HG02973 (cell line): ENCODE measurements around the gene SCAF1.

Source experiments
- ATAC-seq: cut with Tn5 transposase; IDR thresholded peaks from one replicate; pipeline ENCODE4 v1.9.1; 2021; ENCODE audit warnings: moderate library complexity; ENCODE audit not compliant: unreplicated experiment

SCAF1 gene, protein sequence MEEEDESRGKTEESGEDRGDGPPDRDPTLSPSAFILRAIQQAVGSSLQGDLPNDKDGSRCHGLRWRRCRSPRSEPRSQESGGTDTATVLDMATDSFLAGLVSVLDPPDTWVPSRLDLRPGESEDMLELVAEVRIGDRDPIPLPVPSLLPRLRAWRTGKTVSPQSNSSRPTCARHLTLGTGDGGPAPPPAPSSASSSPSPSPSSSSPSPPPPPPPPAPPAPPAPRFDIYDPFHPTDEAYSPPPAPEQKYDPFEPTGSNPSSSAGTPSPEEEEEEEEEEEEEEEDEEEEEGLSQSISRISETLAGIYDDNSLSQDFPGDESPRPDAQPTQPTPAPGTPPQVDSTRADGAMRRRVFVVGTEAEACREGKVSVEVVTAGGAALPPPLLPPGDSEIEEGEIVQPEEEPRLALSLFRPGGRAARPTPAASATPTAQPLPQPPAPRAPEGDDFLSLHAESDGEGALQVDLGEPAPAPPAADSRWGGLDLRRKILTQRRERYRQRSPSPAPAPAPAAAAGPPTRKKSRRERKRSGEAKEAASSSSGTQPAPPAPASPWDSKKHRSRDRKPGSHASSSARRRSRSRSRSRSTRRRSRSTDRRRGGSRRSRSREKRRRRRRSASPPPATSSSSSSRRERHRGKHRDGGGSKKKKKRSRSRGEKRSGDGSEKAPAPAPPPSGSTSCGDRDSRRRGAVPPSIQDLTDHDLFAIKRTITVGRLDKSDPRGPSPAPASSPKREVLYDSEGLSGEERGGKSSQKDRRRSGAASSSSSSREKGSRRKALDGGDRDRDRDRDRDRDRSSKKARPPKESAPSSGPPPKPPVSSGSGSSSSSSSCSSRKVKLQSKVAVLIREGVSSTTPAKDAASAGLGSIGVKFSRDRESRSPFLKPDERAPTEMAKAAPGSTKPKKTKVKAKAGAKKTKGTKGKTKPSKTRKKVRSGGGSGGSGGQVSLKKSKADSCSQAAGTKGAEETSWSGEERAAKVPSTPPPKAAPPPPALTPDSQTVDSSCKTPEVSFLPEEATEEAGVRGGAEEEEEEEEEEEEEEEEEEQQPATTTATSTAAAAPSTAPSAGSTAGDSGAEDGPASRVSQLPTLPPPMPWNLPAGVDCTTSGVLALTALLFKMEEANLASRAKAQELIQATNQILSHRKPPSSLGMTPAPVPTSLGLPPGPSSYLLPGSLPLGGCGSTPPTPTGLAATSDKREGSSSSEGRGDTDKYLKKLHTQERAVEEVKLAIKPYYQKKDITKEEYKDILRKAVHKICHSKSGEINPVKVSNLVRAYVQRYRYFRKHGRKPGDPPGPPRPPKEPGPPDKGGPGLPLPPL

GRCh38 chr19:49641688-49642491 lies at the start of gene SCAF1:
Gene SCAF1, plus strand, starts transcription at chr19:49642209. Its CDS starts 2,818 bp downstream, at chr19:49645027.
- ATAC-seq = peak; percentile 51

DNA sequence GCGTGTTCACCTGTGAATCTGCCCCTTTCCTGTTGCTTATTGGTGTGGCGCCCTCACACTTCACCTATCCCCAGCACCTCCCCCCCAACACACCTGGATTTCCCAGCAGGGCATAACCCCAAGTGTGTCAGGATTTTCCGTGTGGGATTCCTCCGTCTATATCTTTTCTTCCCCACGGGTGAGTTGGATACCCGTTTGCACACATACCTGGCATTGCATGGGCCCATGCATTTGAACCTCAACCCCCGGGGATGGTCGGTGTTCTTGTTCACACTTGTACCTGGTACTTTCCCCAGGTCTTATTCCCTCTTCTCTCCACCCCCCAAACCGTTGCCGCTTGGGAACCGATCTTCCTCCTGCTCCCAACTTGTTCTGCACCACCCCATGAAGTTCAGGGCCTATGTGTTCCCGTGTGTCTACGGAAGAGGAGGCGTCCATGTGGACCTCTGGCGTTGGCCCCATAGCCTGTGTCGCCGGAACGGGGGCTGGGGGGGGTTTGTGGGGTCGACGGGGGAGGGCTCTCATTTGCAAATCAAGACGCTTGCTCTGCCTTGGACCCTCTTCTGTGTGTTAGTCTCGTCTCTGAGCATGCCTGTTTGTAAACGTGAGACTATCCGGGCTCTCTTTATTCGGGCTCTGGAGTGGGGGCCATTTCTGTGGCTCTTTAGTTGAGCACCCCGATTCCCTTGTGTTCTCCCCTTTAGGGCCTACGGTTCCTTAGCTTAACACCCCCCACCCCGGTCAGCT lies 49.4 kb upstream of the SCAF1 start:
- ATAC-seq = no peak

GRCh38 chr19:49593233-49594113 lies 48.5 kb upstream of the SCAF1 start:
- ATAC-seq = no peak

- ATAC-seq = no peak
These were observed 47.6 kb upstream of the SCAF1 start for GRCh38 chr19:49594157-49594992.

GRCh38 chr19:49594993-49595818 lies 46.8 kb upstream of the SCAF1 start:
- ATAC-seq = no peak

DNA sequence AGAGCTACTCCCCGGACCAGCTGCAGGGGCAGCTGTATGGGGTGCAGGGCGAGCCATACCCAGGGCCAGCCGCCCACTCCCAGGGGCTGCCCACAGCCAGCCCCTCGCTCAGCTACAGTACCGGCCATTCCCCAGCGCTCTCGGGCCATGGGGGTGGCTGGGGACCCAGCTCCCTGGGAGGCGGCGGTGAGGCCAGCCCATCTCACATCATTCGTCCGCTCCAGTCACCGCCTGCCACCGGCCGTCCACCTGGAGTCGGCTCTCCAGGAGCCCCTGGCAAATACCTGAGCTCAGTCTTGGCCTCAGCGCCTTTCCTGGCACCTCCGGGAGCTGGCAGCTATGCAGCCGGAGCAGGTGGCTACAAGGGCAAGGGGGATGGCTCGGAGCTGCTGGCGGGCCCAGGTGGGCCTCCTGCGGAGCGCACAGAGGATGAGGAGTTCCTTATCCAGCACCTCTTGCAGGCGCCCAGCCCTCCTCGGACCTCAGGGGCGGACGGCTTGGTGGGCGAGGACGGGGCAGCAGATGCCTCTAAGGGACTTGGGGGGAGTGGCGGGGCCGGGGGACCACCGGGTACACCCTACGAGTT lies 46.1 kb upstream of the SCAF1 start:
- ATAC-seq = no peak

DNA sequence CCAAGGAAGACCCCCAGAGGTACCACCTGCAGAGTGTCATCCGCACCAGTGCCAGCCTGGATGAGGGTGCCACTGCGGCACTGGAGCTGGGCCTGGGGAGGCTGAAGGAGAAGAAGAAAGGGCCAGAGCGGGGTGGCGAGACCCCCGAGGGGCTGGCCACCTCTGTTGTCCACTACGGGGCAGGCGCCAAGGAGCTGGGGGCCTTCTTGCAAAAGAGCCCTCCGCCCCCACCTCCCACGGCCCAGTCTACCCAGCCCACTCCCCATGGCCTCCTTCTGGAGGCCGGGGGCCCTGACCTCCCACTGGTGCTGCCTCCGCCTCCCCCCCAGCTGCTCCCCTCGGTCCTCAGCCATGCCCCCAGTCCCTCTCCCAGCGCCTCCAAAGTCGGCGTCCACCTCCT lies 45.6 kb upstream of the SCAF1 start:
- ATAC-seq = no peak

DNA sequence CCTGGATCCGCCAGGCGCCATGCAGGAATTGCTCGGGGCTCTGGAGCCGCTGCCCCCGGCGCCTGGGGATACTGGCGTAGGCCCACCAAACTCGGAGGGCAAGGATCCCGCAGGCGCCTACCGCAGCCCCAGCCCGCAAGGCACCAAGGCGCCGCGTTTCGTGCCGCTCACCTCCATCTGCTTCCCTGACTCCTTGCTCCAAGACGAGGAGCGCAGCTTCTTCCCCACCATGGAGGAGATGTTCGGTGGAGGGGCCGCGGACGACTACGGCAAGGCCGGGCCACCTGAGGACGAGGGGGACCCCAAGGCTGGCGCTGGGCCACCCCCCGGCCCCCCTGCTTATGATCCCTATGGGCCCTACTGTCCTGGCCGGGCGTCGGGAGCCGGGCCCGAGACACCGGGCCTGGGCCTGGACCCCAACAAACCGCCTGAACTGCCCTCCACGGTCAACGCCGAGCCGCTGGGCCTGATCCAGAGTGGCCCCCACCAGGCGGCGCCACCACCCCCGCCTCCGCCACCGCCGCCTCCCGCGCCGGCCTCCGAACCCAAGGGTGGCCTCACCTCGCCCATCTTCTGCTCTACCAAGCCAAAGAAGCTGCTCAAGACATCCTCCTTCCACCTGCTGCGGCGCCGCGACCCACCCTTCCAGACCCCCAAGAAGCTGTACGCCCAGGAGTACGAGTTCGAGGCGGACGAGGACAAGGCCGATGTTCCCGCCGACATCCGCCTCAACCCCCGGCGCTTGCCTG lies 44.9 kb upstream of the SCAF1 start:
- no peak for ATAC-seq

GRCh38 chr19:49597703-49597974 lies 44.4 kb upstream of the SCAF1 start:
- ATAC-seq = no peak

GRCh38 chr19:49599378-49600295 lies 42.4 kb upstream of the SCAF1 start:
- no peak for ATAC-seq

GRCh38 chr19:49601482-49602038 lies 40.4 kb upstream of the SCAF1 start:
- no peak for ATAC-seq

DNA sequence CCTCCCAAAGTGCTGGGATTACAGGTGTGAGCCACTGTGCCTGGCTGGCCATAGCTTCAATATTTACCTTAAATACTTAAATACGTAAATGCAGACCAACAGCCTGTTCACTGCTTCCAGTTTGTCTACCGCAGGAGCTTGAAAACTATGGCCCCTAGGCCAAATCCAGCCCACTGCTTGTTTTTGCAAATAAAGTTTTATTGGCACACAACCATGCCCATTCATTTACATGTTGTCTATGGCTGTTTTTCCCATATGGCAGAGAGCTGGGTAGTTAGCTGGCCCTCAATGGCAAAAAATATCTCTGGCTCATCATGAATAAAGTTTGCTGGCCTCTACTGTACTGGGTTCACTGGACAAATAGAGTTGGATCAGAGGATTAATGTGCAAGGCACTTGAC lies 39.2 kb upstream of the SCAF1 start:
- no peak for ATAC-seq

GRCh38 chr19:49605605-49606004 lies 36.4 kb upstream of the SCAF1 start:
- ATAC-seq = no peak

DNA sequence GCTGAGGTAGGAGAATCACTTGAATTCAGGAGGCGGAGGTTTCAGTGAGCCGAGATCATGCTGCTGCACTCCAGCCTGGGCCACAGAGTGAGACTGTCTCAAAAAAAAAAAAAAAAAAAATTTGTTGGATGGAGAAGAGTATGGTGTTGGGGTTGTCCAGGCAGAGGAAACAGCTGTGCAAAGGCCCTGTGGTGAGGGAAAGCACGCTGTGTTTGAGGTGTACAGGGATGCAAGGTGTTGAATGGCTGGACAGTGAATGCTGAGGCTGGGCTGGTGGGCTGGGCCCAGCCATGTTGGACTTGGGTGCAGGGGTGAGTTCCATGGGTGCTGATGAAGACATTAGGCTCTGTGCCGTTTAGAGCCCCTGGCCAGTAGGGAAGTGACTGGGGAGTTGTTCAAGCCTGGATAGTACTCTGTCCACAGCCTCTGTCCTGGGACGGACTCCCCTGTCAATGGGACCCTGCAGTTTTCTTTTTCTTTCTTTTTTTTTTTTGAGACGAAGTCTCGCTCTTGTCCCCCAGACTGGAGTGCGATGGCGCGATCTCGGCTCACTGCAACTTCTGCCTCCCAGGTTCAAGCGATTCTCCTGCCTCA lies 32.4 kb upstream of the SCAF1 start:
- no peak for ATAC-seq
